GM18526 (cell line): ENCODE results near the gene USP10.

ENCODE experiments used
- POLR2A ChIP-seq: IDR thresholded peaks from 3 replicates; pipeline ENCODE4 v1.6.1; 2011; ENCODE audit not compliant: insufficient read length; ENCODE audit errors: extremely low read depth

Gene USP10

GRCh38 chr16:84749815-84750214 lies 50.0 kb downstream of the USP10 start:
- TF ChIP-seq POLR2A, result no peak

GRCh38 chr16:84750575-84750974 lies 50.8 kb downstream of the USP10 start:
- TF ChIP-seq POLR2A, result no peak

- TF ChIP-seq POLR2A, result no peak
Measured at GRCh38 chr16:84751241-84751640, 51.4 kb downstream of the USP10 start.

- TF ChIP-seq POLR2A, result no peak
Measured at GRCh38 chr16:84751947-84752346, 52.1 kb downstream of the USP10 start.

GRCh38 chr16:84752600-84752999 lies 52.8 kb downstream of the USP10 start:
- no peak for TF ChIP-seq POLR2A

GRCh38 chr16:84753412-84754326 lies 53.9 kb downstream of the USP10 start:
- no peak for TF ChIP-seq POLR2A

GRCh38 chr16:84754353-84754856 lies 54.6 kb downstream of the USP10 start:
- no peak for TF ChIP-seq POLR2A

- TF ChIP-seq POLR2A, result no peak
Measured at GRCh38 chr16:84754956-84755672, 55.3 kb downstream of the USP10 start.

- no peak for TF ChIP-seq POLR2A
Measured at GRCh38 chr16:84756830-84757229, 57.0 kb downstream of the USP10 start.

GRCh38 chr16:84758627-84759026 lies 58.8 kb downstream of the USP10 start:
- no peak for TF ChIP-seq POLR2A

- no peak for TF ChIP-seq POLR2A
Measured at GRCh38 chr16:84759061-84759460, 59.3 kb downstream of the USP10 start.

GRCh38 chr16:84759906-84760305 lies 60.1 kb downstream of the USP10 start:
- TF ChIP-seq POLR2A, result no peak

- TF ChIP-seq POLR2A, result no peak
Measured at GRCh38 chr16:84761448-84762368, 61.9 kb downstream of the USP10 start.

GRCh38 chr16:84763164-84763563 lies 63.4 kb downstream of the USP10 start:
- TF ChIP-seq POLR2A, result no peak

GRCh38 chr16:84763629-84764028 lies 63.8 kb downstream of the USP10 start:
- no peak for TF ChIP-seq POLR2A
